DND-41 (cell line): Measurements from ENCODE around the gene IFITM2.

Experiments used
- EZH2 ChIP-seq: IDR thresholded peaks from 3 replicates; pipeline ENCODE4 v1.6.1; 2012; ENCODE audit warnings: borderline replicate concordance, low read depth, mild to moderate bottlenecking, moderate library complexity, low read length, inconsistent platforms; ENCODE audit not compliant: severe bottlenecking
- TF ChIP-seq, protein P1 (sequence below): IDR thresholded peaks from 2 replicates; pipeline ENCODE4 v1.5.1; 2012; ENCODE audit warnings: borderline replicate concordance, low read length, moderate library complexity, mild to moderate bottlenecking; ENCODE audit not compliant: poor library complexity, severe bottlenecking; ENCODE audit errors: extremely low read depth

DNA sequence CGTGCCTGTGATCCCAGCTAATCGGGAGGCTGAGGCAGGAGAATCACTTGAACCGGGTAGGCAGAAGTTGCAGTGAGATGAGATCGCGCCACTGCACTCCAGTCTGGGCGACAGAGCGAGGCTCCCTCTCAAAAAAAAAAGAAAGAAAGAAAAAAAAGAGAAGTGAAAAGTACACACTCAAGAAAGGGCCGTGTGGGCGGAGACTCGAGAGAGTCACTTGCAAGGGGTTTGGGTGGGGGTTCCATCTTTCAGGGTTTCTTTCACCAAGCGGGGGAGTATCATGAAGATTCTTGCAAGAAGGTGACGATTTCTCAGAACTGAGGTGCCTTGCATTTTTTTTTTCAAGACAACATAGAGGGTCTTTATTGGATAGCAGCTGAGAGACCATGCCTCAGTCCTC is 4.3 kb upstream of the IFITM2 start:
- TF ChIP-seq, protein P1, sequence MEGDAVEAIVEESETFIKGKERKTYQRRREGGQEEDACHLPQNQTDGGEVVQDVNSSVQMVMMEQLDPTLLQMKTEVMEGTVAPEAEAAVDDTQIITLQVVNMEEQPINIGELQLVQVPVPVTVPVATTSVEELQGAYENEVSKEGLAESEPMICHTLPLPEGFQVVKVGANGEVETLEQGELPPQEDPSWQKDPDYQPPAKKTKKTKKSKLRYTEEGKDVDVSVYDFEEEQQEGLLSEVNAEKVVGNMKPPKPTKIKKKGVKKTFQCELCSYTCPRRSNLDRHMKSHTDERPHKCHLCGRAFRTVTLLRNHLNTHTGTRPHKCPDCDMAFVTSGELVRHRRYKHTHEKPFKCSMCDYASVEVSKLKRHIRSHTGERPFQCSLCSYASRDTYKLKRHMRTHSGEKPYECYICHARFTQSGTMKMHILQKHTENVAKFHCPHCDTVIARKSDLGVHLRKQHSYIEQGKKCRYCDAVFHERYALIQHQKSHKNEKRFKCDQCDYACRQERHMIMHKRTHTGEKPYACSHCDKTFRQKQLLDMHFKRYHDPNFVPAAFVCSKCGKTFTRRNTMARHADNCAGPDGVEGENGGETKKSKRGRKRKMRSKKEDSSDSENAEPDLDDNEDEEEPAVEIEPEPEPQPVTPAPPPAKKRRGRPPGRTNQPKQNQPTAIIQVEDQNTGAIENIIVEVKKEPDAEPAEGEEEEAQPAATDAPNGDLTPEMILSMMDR = no peak
- no peak for TF ChIP-seq EZH2
